ENCODE data around the gene CTSO. TPM values are rescaled to one million over a fixed set of nuclear protein-coding genes. Genes with fewer than 3 reads are reported as not detected.

CTSO gene
- total and polyA plus RNA-seq, 4 donors = 20.7 to 36.7 (median 24.5) TPM

GRCh38 chr4:155921597-155921996 is 32.1 kb downstream of the CTSO start:
- H3K36me3 ChIP-seq (ENCODE audit: control insufficient read depth in 4 of 4, insufficient read depth in 3 of 4, low read depth in 1 of 4, low read length in 3 of 4) = peaks cover 5 to 38% (median 34%) of the 10 kb centered on the region in 4 donors
- H3K4me1 ChIP-seq (ENCODE audit: control insufficient read depth in 4 of 4, insufficient read depth in 4 of 4, low read length in 3 of 4) = peaks cover 1 to 29% (median 20%) of the 10 kb centered on the region in 4 donors
- no peak for DNase-seq (ENCODE audit: low spot score)
- H3K9ac ChIP-seq (ENCODE audit: low read depth in 1 of 2, low read length in 2 of 2) = no peak overlapping the region
- no peaks in the 10 kb centered on the region for H3K27me3 ChIP-seq (ENCODE audit: control insufficient read depth in 4 of 4, insufficient read depth in 4 of 4, low read length in 3 of 4)
- H3K9me3 ChIP-seq (ENCODE audit: control insufficient read depth in 4 of 4, low read length in 3 of 4) = no peaks in the 10 kb centered on the region
- TF ChIP-seq RAD21 (IDR thresholded peaks at IDR 0.05) (no peak), GABPA (IDR thresholded peaks at IDR 0.05 in 1 of 2, conservative IDR thresholded peaks at IDR 0.05 in 1 of 2) (no peak), HNF4A (conservative IDR thresholded peaks at IDR 0.05) (peak; percentile 37 to 72), REST (IDR thresholded peaks at IDR 0.05) (no peak), TAF1 (conservative IDR thresholded peaks at IDR 0.05) (no peak), NR2F2 (IDR thresholded peaks at IDR 0.05) (no peak), FOXA2 (IDR thresholded peaks at IDR 0.05) (no peak), YY1 (IDR thresholded peaks at IDR 0.05) (no peak), EGR1 (IDR thresholded peaks at IDR 0.05; ENCODE audit: low read depth in 2 of 2) (no peak), RXRA (IDR thresholded peaks at IDR 0.05) (peak in 1 of 2 donors; percentile 25)
- no peak overlapping the region for H3K4me3 ChIP-seq (ENCODE audit: low read depth in 1 of 3, low read length in 3 of 3)
- 42% methylated on average over 1 of the region's 1 CpG for WGBS
- no peak overlapping the region for H3K27ac ChIP-seq (ENCODE audit: low read depth in 1 of 2, low read length in 2 of 2)

GRCh38 chr4:155914782-155915181 is 38.9 kb downstream of the CTSO start:
- no peak for DNase-seq (ENCODE audit: low spot score)

More at GRCh38 chr4:155914782-155915181, 38.9 kb downstream of the CTSO start:
- Histone ChIP-seq H3K4me1 (ENCODE audit: control insufficient read depth in 4 of 4, insufficient read depth in 4 of 4, low read length in 3 of 4) (peaks cover 0 to 29% (median 0%) of the 10 kb centered on the region in 4 donors), H3K27me3 (ENCODE audit: control insufficient read depth in 4 of 4, insufficient read depth in 4 of 4, low read length in 3 of 4) (no peaks in the 10 kb centered on the region), H3K36me3 (ENCODE audit: control insufficient read depth in 4 of 4, insufficient read depth in 3 of 4, low read depth in 1 of 4, low read length in 3 of 4) (peaks cover 5 to 70% (median 64%) of the 10 kb centered on the region in 4 donors), H3K9ac (ENCODE audit: low read depth in 1 of 2, low read length in 2 of 2) (no peak overlapping the region), H3K4me3 (ENCODE audit: low read depth in 1 of 3, low read length in 3 of 3) (no peak overlapping the region), H3K9me3 (ENCODE audit: control insufficient read depth in 4 of 4, low read length in 3 of 4) (no peaks in the 10 kb centered on the region), H3K27ac (ENCODE audit: low read depth in 1 of 2, low read length in 2 of 2) (no peak overlapping the region)
- TF ChIP-seq JUND (IDR thresholded peaks at IDR 0.05) = no peak
- no peak for TF ChIP-seq ZBTB33 (IDR thresholded peaks at IDR 0.05)
- no peak for TF ChIP-seq RXRA (IDR thresholded peaks at IDR 0.05)
- TF ChIP-seq GABPA (IDR thresholded peaks at IDR 0.05 in 1 of 2, conservative IDR thresholded peaks at IDR 0.05 in 1 of 2) = no peak
- no peak for TF ChIP-seq YY1 (IDR thresholded peaks at IDR 0.05)
- TF ChIP-seq HNF4G (IDR thresholded peaks at IDR 0.05) = no peak
- no peak for TF ChIP-seq MAX (IDR thresholded peaks at IDR 0.05)
- no peak for TF ChIP-seq SP1 (IDR thresholded peaks at IDR 0.05)
- no peak for TF ChIP-seq FOXA2 (IDR thresholded peaks at IDR 0.05)
- TF ChIP-seq FOXA1 (IDR thresholded peaks at IDR 0.05) = no peak
- TF ChIP-seq TAF1 (conservative IDR thresholded peaks at IDR 0.05) = no peak
- no peak for TF ChIP-seq ATF3 (IDR thresholded peaks at IDR 0.05)
- TF ChIP-seq HNF4A (conservative IDR thresholded peaks at IDR 0.05) = no peak
- no peak for TF ChIP-seq NR2F2 (IDR thresholded peaks at IDR 0.05)
- TF ChIP-seq REST (IDR thresholded peaks at IDR 0.05) = no peak
- TF ChIP-seq RAD21 (IDR thresholded peaks at IDR 0.05) = no peak
- TF ChIP-seq EGR1 (IDR thresholded peaks at IDR 0.05; ENCODE audit: low read depth in 2 of 2) = no peak
- no peak for TF ChIP-seq CTCF (IDR thresholded peaks at IDR 0.05; ENCODE audit: low read depth, low read length, missing input control)
- WGBS = 65% methylated on average over 5 of the region's 5 CpGs
